ENCODE results near the gene ARMC8.
A peak's percentile ranks its signal among the peaks of the same experiment; 100 is the strongest.

ARMC8 gene

DNA sequence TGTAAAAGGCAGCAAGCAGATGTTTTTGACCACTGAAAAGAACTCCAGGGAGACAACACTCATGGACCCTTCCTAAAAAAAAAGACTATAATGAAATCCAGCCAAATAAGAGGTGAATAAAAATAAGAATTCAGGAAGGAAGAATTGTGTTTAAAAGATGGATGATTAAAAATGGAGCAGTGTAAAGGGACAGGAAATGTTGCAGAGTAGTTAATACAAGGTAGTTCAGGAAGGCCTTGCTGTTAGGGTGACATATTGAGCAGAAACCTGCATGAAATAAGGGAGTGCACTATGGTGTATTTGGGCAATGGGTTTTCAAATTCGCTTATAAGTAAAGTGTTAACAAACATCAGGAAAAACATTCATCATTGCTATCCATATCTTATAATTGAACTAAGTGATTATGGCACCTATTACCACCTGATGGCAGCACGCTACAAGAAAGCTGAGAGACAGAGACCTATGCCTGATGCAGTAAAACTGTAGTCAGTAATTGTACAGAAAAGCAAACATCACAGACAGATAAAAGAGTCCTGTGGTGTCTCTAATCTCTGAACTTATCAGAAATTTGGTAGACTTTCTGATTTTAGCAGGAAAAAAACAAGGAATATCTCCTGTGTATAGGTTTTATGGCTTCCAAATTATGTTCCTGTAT, 6.6 kb upstream of the ARMC8 start:
- in situ Hi-C loops (cut with MboI; ENCODE audit: low pct_unique_long_range_greater_than_20kb, low sequenced_read_pairs, unreplicated experiment): no loop called here
- DNase-seq (ENCODE audit: low spot score): peak; percentile 49
- TF ChIP-seq CTCF (IDR thresholded peaks at IDR 0.05; ENCODE audit: extremely low read depth, insufficient read depth, missing control alignments): peak; percentile 71

- in situ Hi-C loops (cut with MboI; ENCODE audit: low pct_unique_long_range_greater_than_20kb, low sequenced_read_pairs, unreplicated experiment): no loop called here
- TF ChIP-seq CTCF (IDR thresholded peaks at IDR 0.05; ENCODE audit: extremely low read depth, insufficient read depth, missing control alignments): no peak
- DNase-seq (ENCODE audit: low spot score): no peak
These were observed 2.1 kb upstream of the ARMC8 start for GRCh38 chr3:138184994-138185393.

GRCh38 chr3:138186221-138186620, 880 bp upstream of the ARMC8 start:
- no peak for DNase-seq (ENCODE audit: low spot score)
- in situ Hi-C loops (cut with MboI; ENCODE audit: low pct_unique_long_range_greater_than_20kb, low sequenced_read_pairs, unreplicated experiment): no loop called here
- TF ChIP-seq CTCF (IDR thresholded peaks at IDR 0.05; ENCODE audit: extremely low read depth, insufficient read depth, missing control alignments): no peak

DNA sequence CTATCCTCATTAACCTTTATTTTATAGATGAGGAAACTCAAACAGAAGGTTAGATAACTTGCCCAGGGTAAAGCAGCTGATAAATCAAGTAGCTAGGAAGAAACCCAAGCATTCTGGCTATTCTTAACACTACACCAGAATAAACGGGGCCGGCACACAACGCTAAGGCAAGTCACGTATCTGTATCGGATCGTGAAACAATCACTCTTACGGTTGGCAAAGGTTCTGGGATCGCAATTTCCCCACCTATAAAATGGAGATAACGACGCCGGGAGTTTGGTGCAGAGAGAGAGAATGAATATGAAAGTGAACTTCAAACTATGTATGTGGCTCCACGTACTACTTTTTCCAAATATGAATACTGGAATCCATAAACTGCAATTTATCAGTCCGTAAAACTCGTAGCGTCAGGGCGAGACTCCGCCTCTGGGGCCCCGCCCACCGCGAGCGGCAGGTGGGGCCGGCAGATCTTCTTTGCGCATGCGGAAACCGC, 252 bp upstream of the ARMC8 start:
- DNase-seq (ENCODE audit: low spot score): peak; percentile 96
- in situ Hi-C loops (cut with MboI; ENCODE audit: low pct_unique_long_range_greater_than_20kb, low sequenced_read_pairs, unreplicated experiment): no loop called here

GRCh38 chr3:138188013-138188730, 1.1 kb downstream of the ARMC8 start:
- TF ChIP-seq CTCF (IDR thresholded peaks at IDR 0.05; ENCODE audit: extremely low read depth, insufficient read depth, missing control alignments): no peak
- in situ Hi-C loops (cut with MboI; ENCODE audit: low pct_unique_long_range_greater_than_20kb, low sequenced_read_pairs, unreplicated experiment): no loop called here
- no peak for DNase-seq (ENCODE audit: low spot score)

More for the DNA sequence above, 252 bp upstream of the ARMC8 start:
- TF ChIP-seq CTCF (IDR thresholded peaks at IDR 0.05; ENCODE audit: extremely low read depth, insufficient read depth, missing control alignments): no peak

DNA sequence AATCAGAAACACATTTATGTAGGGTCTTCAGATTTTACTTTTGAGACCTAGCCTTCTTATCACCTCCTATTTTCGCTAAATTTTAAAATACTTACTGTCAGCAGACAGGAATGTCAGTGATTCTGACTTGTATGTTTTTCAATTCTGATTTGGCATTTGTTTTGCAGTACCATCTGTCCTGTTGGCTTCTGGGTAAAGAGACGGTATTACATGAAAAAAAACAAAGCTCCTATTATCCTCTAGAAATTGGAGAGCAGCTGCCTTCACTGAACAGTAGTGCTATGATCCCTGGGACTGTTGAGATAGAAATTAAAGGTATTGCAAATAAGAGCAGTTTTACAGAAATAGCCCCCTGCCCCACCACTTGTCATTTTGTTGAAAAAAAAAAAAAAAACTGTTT, 8.4 kb downstream of the ARMC8 start:
- no peak for DNase-seq (ENCODE audit: low spot score)
- no peak for TF ChIP-seq CTCF (IDR thresholded peaks at IDR 0.05; ENCODE audit: extremely low read depth, insufficient read depth, missing control alignments)
- in situ Hi-C loops (cut with MboI; ENCODE audit: low pct_unique_long_range_greater_than_20kb, low sequenced_read_pairs, unreplicated experiment): no loop called here
